ENCODE measurements around the gene SAG. TPM values are rescaled to one million over a fixed set of nuclear protein-coding genes. Genes with fewer than 3 reads are reported as not detected.

Gene SAG
- total and polyA plus RNA-seq, 7 donors, result not detected

- DNase-seq (no peak), ATAC-seq (no peak)
- no peak overlapping the region for H3K27ac ChIP-seq
- intact Hi-C loops (cut with DNase I), result no loop called here
- TF ChIP-seq CTCF (IDR thresholded peaks at IDR 0.05), result no peak
- H3K4me3 ChIP-seq, result no peak overlapping the region
- no peaks in the 10 kb centered on the region for H3K4me1 ChIP-seq
- 88 to 92% (median 89%) methylated on average over 4 of the region's 4 CpGs for WGBS, 3 donors
- no peaks in the 10 kb centered on the region for H3K27me3 ChIP-seq (ENCODE audit: insufficient read depth in 3 of 3, low read length in 2 of 3)
- peaks cover 16 to 100% of the 10 kb centered on the region in 2 donors for H3K36me3 ChIP-seq (ENCODE audit: insufficient read depth in 1 of 2, low read depth in 1 of 2)
- no peaks in the 10 kb centered on the region for H3K9me3 ChIP-seq
Measured at GRCh38 chr2:233280114-233280693, 27.4 kb upstream of the SAG start.

GRCh38 chr2:233281553-233281952 lies 26.1 kb upstream of the SAG start:
- ATAC-seq (no peak), DNase-seq (no peak)
- TF ChIP-seq CTCF (IDR thresholded peaks at IDR 0.05), result no peak
- Histone ChIP-seq H3K27me3 (ENCODE audit: insufficient read depth in 3 of 3, low read length in 2 of 3) (no peaks in the 10 kb centered on the region), H3K4me1 (no peaks in the 10 kb centered on the region), H3K9me3 (no peaks in the 10 kb centered on the region), H3K27ac (no peak overlapping the region), H3K4me3 (no peak overlapping the region), H3K36me3 (ENCODE audit: insufficient read depth in 1 of 2, low read depth in 1 of 2) (peaks cover 23 to 99% of the 10 kb centered on the region in 2 donors)
- intact Hi-C loops (cut with DNase I), result no loop called here
- WGBS, 3 donors, result 94 to 95% (median 95%) methylated on average over 4 of the region's 4 CpGs

- H3K27me3 ChIP-seq (ENCODE audit: insufficient read depth in 3 of 3, low read length in 2 of 3), result no peaks in the 10 kb centered on the region
- H3K4me3 ChIP-seq, result no peak overlapping the region
- no peak for ATAC-seq
- no peak overlapping the region for H3K27ac ChIP-seq
- H3K36me3 ChIP-seq (ENCODE audit: insufficient read depth in 1 of 2, low read depth in 1 of 2), result peaks cover 23 to 99% of the 10 kb centered on the region in 2 donors
- no peak for DNase-seq
- no peaks in the 10 kb centered on the region for H3K4me1 ChIP-seq
- intact Hi-C loops (cut with DNase I), result no loop called here
- WGBS, 3 donors, result 90 to 96% (median 95%) methylated on average over 6 of the region's 6 CpGs
- no peak for TF ChIP-seq CTCF (IDR thresholded peaks at IDR 0.05)
- H3K9me3 ChIP-seq, result no peaks in the 10 kb centered on the region
Measured at GRCh38 chr2:233281992-233282603, 25.5 kb upstream of the SAG start.

GRCh38 chr2:233285921-233286320 lies 21.7 kb upstream of the SAG start:
- H3K4me3 ChIP-seq, result no peak overlapping the region
- TF ChIP-seq CTCF (IDR thresholded peaks at IDR 0.05), result no peak
- intact Hi-C loops (cut with DNase I), result no loop called here
- no peaks in the 10 kb centered on the region for H3K27me3 ChIP-seq (ENCODE audit: insufficient read depth in 3 of 3, low read length in 2 of 3)
- DNase-seq (no peak), ATAC-seq (no peak)
- 89 to 90% (median 90%) methylated on average over 5 of the region's 5 CpGs for WGBS, 3 donors
- peaks cover 30 to 99% of the 10 kb centered on the region in 2 donors for H3K36me3 ChIP-seq (ENCODE audit: insufficient read depth in 1 of 2, low read depth in 1 of 2)
- no peak overlapping the region for H3K27ac ChIP-seq
- no peaks in the 10 kb centered on the region for H3K9me3 ChIP-seq
- no peaks in the 10 kb centered on the region for H3K4me1 ChIP-seq

GRCh38 chr2:233287871-233288270 lies 19.7 kb upstream of the SAG start:
- no peaks in the 10 kb centered on the region for H3K9me3 ChIP-seq
- no peaks in the 10 kb centered on the region for H3K27me3 ChIP-seq (ENCODE audit: insufficient read depth in 3 of 3, low read length in 2 of 3)
- H3K27ac ChIP-seq, result no peak overlapping the region
- H3K4me3 ChIP-seq, result no peak overlapping the region
- no peak for TF ChIP-seq CTCF (IDR thresholded peaks at IDR 0.05)
- intact Hi-C loops (cut with DNase I), result no loop called here
- peaks cover 29 to 99% of the 10 kb centered on the region in 2 donors for H3K36me3 ChIP-seq (ENCODE audit: insufficient read depth in 1 of 2, low read depth in 1 of 2)
- DNase-seq (no peak), ATAC-seq (no peak)
- WGBS, 3 donors, result 96 to 98% (median 97%) methylated on average over 6 of the region's 6 CpGs
- no peaks in the 10 kb centered on the region for H3K4me1 ChIP-seq

Measured in psoas muscle (tissue), 8 donors.